Ovary (tissue), 3 donors: ENCODE results near the gene PCYT1A.

Source experiments
- EP300 ChIP-seq: sonication (generic); formaldehyde crosslinking; IDR thresholded peaks from one replicate; pipeline ENCODE4 v1.6.1; 2017; ENCODE audit warnings: antibody characterized with exemption
- POLR2A ChIP-seq: fragments of 450-650 bp; IDR thresholded peaks from one replicate; pipeline ENCODE4 v1.6.1; 2017; ENCODE audit warnings: antibody characterized with exemption, mild to moderate bottlenecking, moderate library complexity
- TF ChIP-seq, protein P1 (sequence below), 3 donors: fragments of 450-650 bp in 2 of 3; fragments of 200-600 bp in 1 of 3; IDR thresholded peaks; one replicate each; pipeline versions ENCODE4 v1.5.1 to v1.8.0; 2016 to 2022; ENCODE audit warnings: antibody characterized with exemption in 3 of 3, mild to moderate bottlenecking in 1 of 3
- donor health status: DM: no; HTN: no; CAD: no.

DNA sequence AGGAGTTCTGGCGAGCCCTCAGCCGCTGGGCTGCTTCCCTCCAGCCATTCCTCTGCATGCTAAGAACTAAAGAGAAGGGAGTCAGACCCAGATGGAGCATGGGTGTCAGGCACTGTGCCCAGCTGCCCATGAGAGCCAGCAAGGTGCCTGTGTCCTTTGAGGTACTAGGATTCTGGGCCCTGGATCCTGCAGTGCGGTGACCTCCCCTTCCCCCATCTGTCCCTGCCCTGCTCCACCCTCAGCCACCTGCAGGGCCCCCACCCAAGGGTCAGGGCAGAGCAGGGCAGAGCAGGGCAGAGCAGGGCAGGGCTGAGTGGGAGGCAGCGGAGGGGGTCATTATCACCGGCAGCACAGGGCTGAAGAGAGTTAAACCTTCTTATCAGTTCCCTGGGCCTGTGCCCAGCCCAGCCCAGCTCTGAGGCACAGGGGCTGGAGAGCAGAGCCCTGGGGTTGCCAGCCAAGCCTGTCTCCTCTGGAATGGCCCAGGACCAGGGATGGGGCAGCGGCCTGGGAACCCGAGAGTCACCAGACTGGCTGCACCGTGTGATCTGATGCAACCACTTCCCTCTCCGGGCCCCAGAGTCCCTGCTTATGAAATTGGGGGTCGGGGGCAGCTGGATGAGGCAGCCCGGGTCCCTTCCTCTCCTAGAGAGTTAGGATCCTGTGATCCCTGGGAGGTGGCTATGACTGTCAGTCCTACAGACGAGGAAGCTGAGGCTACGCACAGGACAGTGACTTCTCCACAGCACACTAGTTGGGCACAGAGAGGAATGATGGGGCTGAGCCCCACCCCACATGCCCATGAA, 93.6 kb downstream of the PCYT1A start:
- TF ChIP-seq, protein P1, sequence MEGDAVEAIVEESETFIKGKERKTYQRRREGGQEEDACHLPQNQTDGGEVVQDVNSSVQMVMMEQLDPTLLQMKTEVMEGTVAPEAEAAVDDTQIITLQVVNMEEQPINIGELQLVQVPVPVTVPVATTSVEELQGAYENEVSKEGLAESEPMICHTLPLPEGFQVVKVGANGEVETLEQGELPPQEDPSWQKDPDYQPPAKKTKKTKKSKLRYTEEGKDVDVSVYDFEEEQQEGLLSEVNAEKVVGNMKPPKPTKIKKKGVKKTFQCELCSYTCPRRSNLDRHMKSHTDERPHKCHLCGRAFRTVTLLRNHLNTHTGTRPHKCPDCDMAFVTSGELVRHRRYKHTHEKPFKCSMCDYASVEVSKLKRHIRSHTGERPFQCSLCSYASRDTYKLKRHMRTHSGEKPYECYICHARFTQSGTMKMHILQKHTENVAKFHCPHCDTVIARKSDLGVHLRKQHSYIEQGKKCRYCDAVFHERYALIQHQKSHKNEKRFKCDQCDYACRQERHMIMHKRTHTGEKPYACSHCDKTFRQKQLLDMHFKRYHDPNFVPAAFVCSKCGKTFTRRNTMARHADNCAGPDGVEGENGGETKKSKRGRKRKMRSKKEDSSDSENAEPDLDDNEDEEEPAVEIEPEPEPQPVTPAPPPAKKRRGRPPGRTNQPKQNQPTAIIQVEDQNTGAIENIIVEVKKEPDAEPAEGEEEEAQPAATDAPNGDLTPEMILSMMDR (IDR thresholded peaks at IDR 0.05): no peak
- TF ChIP-seq POLR2A: no peak
- no peak for TF ChIP-seq EP300
